Measurements from ENCODE around the gene TECPR1. TPM values are rescaled to one million over a fixed set of nuclear protein-coding genes. Genes with fewer than 3 reads are reported as not detected.

The TECPR1 gene
- total and polyA plus RNA-seq, 2 of the 4 experiments (the other 2 are of a cell fraction): 11.5 to 14.7 TPM

DNA sequence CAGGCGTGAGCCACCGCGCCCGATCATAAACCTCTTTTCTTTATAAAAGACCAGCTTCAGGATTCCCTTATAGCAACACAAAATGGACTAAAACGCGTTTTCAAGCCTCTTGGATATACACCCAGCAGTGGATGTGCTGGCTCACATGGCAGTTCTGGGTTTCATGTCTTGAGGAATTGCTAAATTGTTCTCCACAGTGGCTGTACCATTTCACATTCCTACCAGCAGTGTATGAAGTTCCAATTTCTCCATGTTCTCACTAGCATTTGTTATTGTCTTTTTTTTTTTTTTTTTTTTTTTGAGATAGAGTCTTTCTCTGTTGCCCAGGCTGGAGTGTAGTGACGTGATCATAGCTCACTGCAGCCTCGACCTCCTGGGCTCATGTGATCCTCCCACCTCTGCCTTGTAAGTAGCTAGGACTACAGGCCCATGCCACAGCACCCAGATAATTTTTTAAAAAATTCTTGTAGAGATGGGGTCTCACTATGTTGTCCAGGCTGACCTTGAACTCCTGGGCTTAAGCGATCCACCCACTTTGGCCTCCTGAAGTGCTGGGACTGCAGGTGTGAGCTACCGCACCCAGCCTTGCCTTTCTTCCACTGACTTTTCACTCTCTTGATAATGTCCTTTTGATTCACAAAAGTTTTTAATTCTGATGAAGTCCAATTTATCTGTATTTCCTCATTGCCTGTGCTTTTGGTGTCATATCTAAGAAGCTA, 17.4 kb downstream of the TECPR1 start:
- H3K9me1 ChIP-seq (ENCODE audit: insufficient read depth, low read length): peaks cover 4% of the 10 kb centered on the region; the same call in 1 of the 2 replicates
- no peak overlapping the region for H4K5ac ChIP-seq (ENCODE audit: low read depth, low read length)
- no peak overlapping the region for H3K56ac ChIP-seq (ENCODE audit: extremely low read depth, insufficient read depth, low read length)
- ChIA-PET POLR2A (ENCODE audit: unreplicated experiment) (no interaction called here), CTCF (interaction anchor here (0.6 kb wide), 1 partner anchor 377 kb away, joined by 3 read pairs; no protein-coding TSS in a partner anchor)
- no peak overlapping the region for H2AK9ac ChIP-seq (replicated peaks; ENCODE audit: low read depth, low read length, poor library complexity)
- H3K14ac ChIP-seq (replicated peaks; ENCODE audit: low read depth, low read length): no peak overlapping the region
- H3K79me1 ChIP-seq (ENCODE audit: low read depth in 1 of 2, low read length in 2 of 2): no peaks in the 10 kb centered on the region
- H3K27me3 ChIP-seq (ENCODE audit: control insufficient read depth, insufficient read depth, low read length): no peaks in the 10 kb centered on the region
- no peak overlapping the region for H3K4me2 ChIP-seq (ENCODE audit: low read depth, low read length)
- intact Hi-C loops (cut with micrococcal nuclease) (no loop called here), in situ Hi-C loops (cut with MboI; ENCODE audit: low sequenced_read_pairs) (loop anchor here (10.0 kb wide), 1 partner anchor 210 kb away; no protein-coding TSS in a partner anchor), dilution Hi-C loops (cut with HindIII; ENCODE audit: low sequenced_read_pairs, unreplicated experiment) (no loop called here)
- no peak overlapping the region for H3K4ac ChIP-seq (ENCODE audit: low read depth, low read length)
- no peaks in the 10 kb centered on the region for H3K4me1 ChIP-seq (ENCODE audit: control insufficient read depth, insufficient read depth, low read length)
- no peak overlapping the region for H2BK120ac ChIP-seq (ENCODE audit: low read depth, low read length)
- H3K18ac ChIP-seq (ENCODE audit: low read depth, low read length): no peak overlapping the region
- BruUV-seq (replicated peaks): no TSS peak
- H4K8ac ChIP-seq (ENCODE audit: low read depth in 2 of 2, low read length in 2 of 2): no peak overlapping the region
- H2BK20ac ChIP-seq (ENCODE audit: low read depth, low read length): no peak overlapping the region
- no peak overlapping the region for H2AFZ ChIP-seq (replicated peaks; ENCODE audit: low read length, poor library complexity)
- H3K27ac ChIP-seq (ENCODE audit: insufficient read depth, low read length): no peak overlapping the region
- peaks cover 29% of the 10 kb centered on the region; the same call in 1 of the 2 replicates for H3K36me3 ChIP-seq (ENCODE audit: control insufficient read depth, insufficient read depth, low read length)
- H3K23ac ChIP-seq (ENCODE audit: low read depth, low read length): no peak overlapping the region
- DNase-seq (peak; percentile 12), ATAC-seq (ENCODE audit: low read depth) (no peak)
- H3K9me3 ChIP-seq (ENCODE audit: control insufficient read depth, insufficient read depth, low read length): no peaks in the 10 kb centered on the region
- no peak overlapping the region for H2BK15ac ChIP-seq (ENCODE audit: low read depth, low read length)
- no peak overlapping the region for H3K9ac ChIP-seq (ENCODE audit: low read depth, low read length)
- no peak overlapping the region for H2AK5ac ChIP-seq (ENCODE audit: low read depth, low read length)
- no CpG with 5 or more reads among the region's 10 CpGs for WGBS, 2 experiments (ENCODE audit: extremely low coverage in 2 of 2, insufficient read length in 1 of 2)
- H2BK5ac ChIP-seq (ENCODE audit: low read depth, low read length, poor library complexity, severe bottlenecking): no peak overlapping the region
- H3K4me3 ChIP-seq (ENCODE audit: insufficient read depth, low read depth, low read length): no peak overlapping the region
- no peak overlapping the region for H4K91ac ChIP-seq (ENCODE audit: insufficient read depth, low read depth, low read length)
- TF ChIP-seq CEBPB (IDR thresholded peaks at IDR 0.05; ENCODE audit: low read depth, low read length) (no peak), CHD1 (IDR thresholded peaks at IDR 0.05; ENCODE audit: low read depth, low read length) (no peak), FOS (IDR thresholded peaks at IDR 0.05; ENCODE audit: low read depth, low read length) (no peak), RAD21 (IDR thresholded peaks at IDR 0.05; ENCODE audit: low read length) (no peak), BHLHE40 (IDR thresholded peaks at IDR 0.05; ENCODE audit: low read depth, low read length) (no peak), MAFK (IDR thresholded peaks at IDR 0.05; ENCODE audit: low read depth, low read length) (no peak), NFE2L2 (IDR thresholded peaks at IDR 0.05; ENCODE audit: low read depth, low read length) (no peak), RCOR1 (IDR thresholded peaks at IDR 0.05; ENCODE audit: insufficient replicate concordance, low read length) (no peak), SMC3 (IDR thresholded peaks at IDR 0.05; ENCODE audit: low read depth, low read length) (no peak), RFX5 (IDR thresholded peaks at IDR 0.05; ENCODE audit: low read depth, low read length) (no peak), POLR2A (IDR thresholded peaks at IDR 0.05; ENCODE audit: low read depth, low read length) (no peak), MAZ (IDR thresholded peaks at IDR 0.05; ENCODE audit: borderline replicate concordance, low read depth, low read length) (no peak)
- TF ChIP-seq, protein P1, sequence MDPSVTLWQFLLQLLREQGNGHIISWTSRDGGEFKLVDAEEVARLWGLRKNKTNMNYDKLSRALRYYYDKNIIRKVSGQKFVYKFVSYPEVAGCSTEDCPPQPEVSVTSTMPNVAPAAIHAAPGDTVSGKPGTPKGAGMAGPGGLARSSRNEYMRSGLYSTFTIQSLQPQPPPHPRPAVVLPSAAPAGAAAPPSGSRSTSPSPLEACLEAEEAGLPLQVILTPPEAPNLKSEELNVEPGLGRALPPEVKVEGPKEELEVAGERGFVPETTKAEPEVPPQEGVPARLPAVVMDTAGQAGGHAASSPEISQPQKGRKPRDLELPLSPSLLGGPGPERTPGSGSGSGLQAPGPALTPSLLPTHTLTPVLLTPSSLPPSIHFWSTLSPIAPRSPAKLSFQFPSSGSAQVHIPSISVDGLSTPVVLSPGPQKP (IDR thresholded peaks at IDR 0.05; ENCODE audit: borderline replicate concordance, low read depth, low read length): no peak
- TF ChIP-seq, protein P2, sequence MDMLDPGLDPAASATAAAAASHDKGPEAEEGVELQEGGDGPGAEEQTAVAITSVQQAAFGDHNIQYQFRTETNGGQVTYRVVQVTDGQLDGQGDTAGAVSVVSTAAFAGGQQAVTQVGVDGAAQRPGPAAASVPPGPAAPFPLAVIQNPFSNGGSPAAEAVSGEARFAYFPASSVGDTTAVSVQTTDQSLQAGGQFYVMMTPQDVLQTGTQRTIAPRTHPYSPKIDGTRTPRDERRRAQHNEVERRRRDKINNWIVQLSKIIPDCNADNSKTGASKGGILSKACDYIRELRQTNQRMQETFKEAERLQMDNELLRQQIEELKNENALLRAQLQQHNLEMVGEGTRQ (IDR thresholded peaks at IDR 0.05; ENCODE audit: low read depth, low read length): no peak
- TF ChIP-seq, protein P3, sequence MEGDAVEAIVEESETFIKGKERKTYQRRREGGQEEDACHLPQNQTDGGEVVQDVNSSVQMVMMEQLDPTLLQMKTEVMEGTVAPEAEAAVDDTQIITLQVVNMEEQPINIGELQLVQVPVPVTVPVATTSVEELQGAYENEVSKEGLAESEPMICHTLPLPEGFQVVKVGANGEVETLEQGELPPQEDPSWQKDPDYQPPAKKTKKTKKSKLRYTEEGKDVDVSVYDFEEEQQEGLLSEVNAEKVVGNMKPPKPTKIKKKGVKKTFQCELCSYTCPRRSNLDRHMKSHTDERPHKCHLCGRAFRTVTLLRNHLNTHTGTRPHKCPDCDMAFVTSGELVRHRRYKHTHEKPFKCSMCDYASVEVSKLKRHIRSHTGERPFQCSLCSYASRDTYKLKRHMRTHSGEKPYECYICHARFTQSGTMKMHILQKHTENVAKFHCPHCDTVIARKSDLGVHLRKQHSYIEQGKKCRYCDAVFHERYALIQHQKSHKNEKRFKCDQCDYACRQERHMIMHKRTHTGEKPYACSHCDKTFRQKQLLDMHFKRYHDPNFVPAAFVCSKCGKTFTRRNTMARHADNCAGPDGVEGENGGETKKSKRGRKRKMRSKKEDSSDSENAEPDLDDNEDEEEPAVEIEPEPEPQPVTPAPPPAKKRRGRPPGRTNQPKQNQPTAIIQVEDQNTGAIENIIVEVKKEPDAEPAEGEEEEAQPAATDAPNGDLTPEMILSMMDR (conservative IDR thresholded peaks at IDR 0.05; ENCODE audit: low read depth, low read length): no peak
- no peaks in the 10 kb centered on the region for H4K20me1 ChIP-seq (ENCODE audit: insufficient read depth, low read length)

All from IMR-90 (cell line).